Activated CD8-positive, alpha-beta memory T cell treated with anti-CD3 and anti-CD28 coated beads for 36 hours (primary cell): ENCODE results near the gene C4orf36. TPM values are rescaled to one million over a fixed set of nuclear protein-coding genes. Genes with fewer than 3 reads are reported as not detected.

Experiments used
- CTCF ChIA-PET: fragments of 350-600 bp; sonication (Branson Sonifier 250); formaldehyde crosslinking; loops from one replicate; lab custom pipeline; 2021; ENCODE audit warnings: antibody characterized with exemption; lab: Charles Lee
- POLR2A ChIA-PET: fragments of 350-600 bp; sonication (Branson Sonifier 250); formaldehyde crosslinking; loops from one replicate; lab custom pipeline; 2021; ENCODE audit warnings: antibody characterized with exemption; lab: Charles Lee
- total RNA-seq, 2 experiments: library from RNA; stranded (reverse); gene quantifications; one replicate each; pipeline ENCODE4 v1.2.3, GENCODE V29; 2021

The C4orf36 gene
- total RNA-seq: under 1 TPM in 1 of 2 experiments, not detected in 1; 0.44 TPM

GRCh38 chr4:86891762-86892635 lies at the start of gene C4orf36:
Gene C4orf36 (minus strand): TSS chr4:86892422. CDS start chr4:86891520, 902 bp downstream.
- ChIA-PET POLR2A (no interaction called here), CTCF (interaction anchor here (1.8 kb wide), 1 partner anchor 393 kb away, joined by 5 read pairs; no protein-coding TSS in a partner anchor)

GRCh38 chr4:86940920-86941460 lies 48.8 kb upstream of the C4orf36 start:
- ChIA-PET POLR2A (no interaction called here), CTCF (interaction anchor here (1.2 kb wide), 1 partner anchor 153 kb away, joined by 3 read pairs; no protein-coding TSS in a partner anchor)

- CTCF ChIA-PET: interaction anchor here (0.9 to 1.2 kb wide), 4 partner anchors 17 to 154 kb away, joined by 3 read pairs; no protein-coding TSS in a partner anchor
These were observed 47.7 kb upstream of the C4orf36 start for GRCh38 chr4:86939729-86940575.

GRCh38 chr4:86938771-86939520 lies 46.7 kb upstream of the C4orf36 start:
- CTCF ChIA-PET: interaction anchor here (0.9 to 1.1 kb wide), 3 partner anchors 16 to 114 kb away, joined by 3 read pairs; no protein-coding TSS in a partner anchor
- POLR2A ChIA-PET: interaction anchor here (0.7 to 1.6 kb wide), 2 partner anchors 25 to 67 kb away, joined by 4 to 5 read pairs; no protein-coding TSS in a partner anchor

More at GRCh38 chr4:86939729-86940575, 47.7 kb upstream of the C4orf36 start:
- POLR2A ChIA-PET: interaction anchor here (0.7 to 1.6 kb wide), 2 partner anchors 24 to 66 kb away, joined by 4 to 5 read pairs; no protein-coding TSS in a partner anchor

GRCh38 chr4:86935853-86936733 lies 43.9 kb upstream of the C4orf36 start:
- ChIA-PET CTCF (interaction anchor here (0.6 to 2.0 kb wide), 8 partner anchors 13 to 158 kb away, joined by 3 to 8 read pairs (median 4); no protein-coding TSS in a partner anchor), POLR2A (interaction anchor here (0.6 to 3.5 kb wide), 5 partner anchors 42 to 122 kb away, joined by 3 to 41 read pairs (median 3); no protein-coding TSS in a partner anchor)

- CTCF ChIA-PET: interaction anchor here (0.6 to 2.0 kb wide), 7 partner anchors 13 to 162 kb away, joined by 3 to 8 read pairs (median 3); no protein-coding TSS in a partner anchor
- POLR2A ChIA-PET: interaction anchor here (0.6 to 3.5 kb wide), 5 partner anchors 42 to 123 kb away, joined by 3 to 41 read pairs (median 3); no protein-coding TSS in a partner anchor
These were observed 43.3 kb upstream of the C4orf36 start for GRCh38 chr4:86935566-86935852.

GRCh38 chr4:86934771-86935565 lies 42.7 kb upstream of the C4orf36 start, which contains the start of gene AFF1:
Gene AFF1 (plus strand): TSS chr4:86935011. CDS start chr4:86948534, 13,523 bp downstream.
- ChIA-PET POLR2A (interaction anchor here (0.6 to 3.5 kb wide), 5 partner anchors 10 to 123 kb away, joined by 3 to 41 read pairs (median 3); no protein-coding TSS in a partner anchor), CTCF (interaction anchor here (0.6 to 2.0 kb wide), 13 partner anchors 11 to 163 kb away, joined by 3 to 8 read pairs (median 3); no protein-coding TSS in a partner anchor)

- ChIA-PET POLR2A (interaction anchor here (0.6 to 3.5 kb wide), 4 partner anchors 11 to 119 kb away, joined by 3 to 41 read pairs (median 6); no protein-coding TSS in a partner anchor), CTCF (interaction anchor here (0.7 to 2.0 kb wide), 10 partner anchors 10 to 163 kb away, joined by 3 to 8 read pairs (median 3); no protein-coding TSS in a partner anchor)
These were observed 42.0 kb upstream of the C4orf36 start for GRCh38 chr4:86934147-86934770.

- ChIA-PET POLR2A (interaction anchor here (1.1 kb wide), 1 partner anchor 79 kb away, joined by 3 read pairs; no protein-coding TSS in a partner anchor), CTCF (interaction anchor here (0.8 to 2.1 kb wide), 3 partner anchors 78 to 165 kb away, joined by 3 to 5 read pairs (median 3); no protein-coding TSS in a partner anchor)
These were observed 36.4 kb upstream of the C4orf36 start for GRCh38 chr4:86928400-86929255.

- ChIA-PET POLR2A (interaction anchor here (1.1 to 1.2 kb wide), 2 partner anchors 78 to 80 kb away, joined by 3 to 5 read pairs; no protein-coding TSS in a partner anchor), CTCF (interaction anchor here (0.8 to 2.1 kb wide), 2 partner anchors 161 to 166 kb away, joined by 3 to 5 read pairs; no protein-coding TSS in a partner anchor)
These were observed 35.7 kb upstream of the C4orf36 start for GRCh38 chr4:86927843-86928395.

- ChIA-PET CTCF (interaction anchor here (2.1 kb wide), 1 partner anchor 167 kb away, joined by 5 read pairs; no protein-coding TSS in a partner anchor), POLR2A (interaction anchor here (1.2 kb wide), 1 partner anchor 79 kb away, joined by 5 read pairs; no protein-coding TSS in a partner anchor)
These were observed 34.3 kb upstream of the C4orf36 start for GRCh38 chr4:86926435-86927086.

GRCh38 chr4:86924811-86925210 lies 32.6 kb upstream of the C4orf36 start:
- ChIA-PET POLR2A (no interaction called here), CTCF (no interaction called here)
